ENCODE data around the gene HHAT.

Gene HHAT

GRCh38 chr1:210591214-210591613 lies 262.5 kb downstream of the HHAT start:
- no peak for TF ChIP-seq CTCF (IDR thresholded peaks at IDR 0.05; ENCODE audit: low read depth, low read length, missing control alignments)
- DNase-seq (ENCODE audit: extremely low read depth, low read depth): no peak
- H3K4me3 ChIP-seq (replicated peaks; ENCODE audit: low read depth, low read length): no peak overlapping the region

- DNase-seq (ENCODE audit: extremely low read depth, low read depth): no peak
- TF ChIP-seq CTCF (IDR thresholded peaks at IDR 0.05; ENCODE audit: low read depth, low read length, missing control alignments): no peak
- H3K4me3 ChIP-seq (replicated peaks; ENCODE audit: low read depth, low read length): no peak overlapping the region
These were observed 265.9 kb downstream of the HHAT start for GRCh38 chr1:210594605-210595004.

- no peak for TF ChIP-seq CTCF (IDR thresholded peaks at IDR 0.05; ENCODE audit: low read depth, low read length, missing control alignments)
- DNase-seq (ENCODE audit: extremely low read depth, low read depth): no peak
- H3K4me3 ChIP-seq (replicated peaks; ENCODE audit: low read depth, low read length): no peak overlapping the region
These were observed 267.9 kb downstream of the HHAT start for GRCh38 chr1:210596641-210597040.

GRCh38 chr1:210597555-210598134 lies 268.9 kb downstream of the HHAT start:
- peak; percentile 74 for DNase-seq (ENCODE audit: extremely low read depth, low read depth)
- no peak overlapping the region for H3K4me3 ChIP-seq (replicated peaks; ENCODE audit: low read depth, low read length)
- TF ChIP-seq CTCF (IDR thresholded peaks at IDR 0.05; ENCODE audit: low read depth, low read length, missing control alignments): no peak

- peak; percentile 71 for DNase-seq (ENCODE audit: extremely low read depth, low read depth)
- TF ChIP-seq CTCF (IDR thresholded peaks at IDR 0.05; ENCODE audit: low read depth, low read length, missing control alignments): no peak
- H3K4me3 ChIP-seq (replicated peaks; ENCODE audit: low read depth, low read length): no peak overlapping the region
These were observed 269.5 kb downstream of the HHAT start for GRCh38 chr1:210598135-210598652.

- no peak overlapping the region for H3K4me3 ChIP-seq (replicated peaks; ENCODE audit: low read depth, low read length)
- no peak for DNase-seq (ENCODE audit: extremely low read depth, low read depth)
- TF ChIP-seq CTCF (IDR thresholded peaks at IDR 0.05; ENCODE audit: low read depth, low read length, missing control alignments): no peak
These were observed 271.9 kb downstream of the HHAT start for GRCh38 chr1:210600421-210601159.

All from HFF-Myc (cell line).